ENCODE measurements around the gene AGPAT3. TPM values are rescaled to one million over a fixed set of nuclear protein-coding genes. Genes with fewer than 3 reads are reported as not detected.

The AGPAT3 gene
- total and polyA plus RNA-seq, 10 of the 15 experiments (the other 5 are each of a cell fraction or from before 2014, with no cell fraction given), result 1.2 to 110 (median 30.8) TPM

- FAIRE-seq (no peak), ATAC-seq (no peak), DNase-seq (ENCODE audit: low read depth, low spot score) (no peak)
- Histone ChIP-seq H3K9ac (ENCODE audit: control insufficient read depth, insufficient read depth, low read length) (no peak overlapping the region), H3K4me3 (no peak overlapping the region), H3K4me2 (ENCODE audit: control insufficient read depth, insufficient read depth) (no peak overlapping the region), H3K9me3 (replicated peaks; ENCODE audit: control insufficient read depth, insufficient read depth, low read length) (no peaks in the 10 kb centered on the region; the same call in 2 of the 3 replicates), H2AFZ (ENCODE audit: control insufficient read depth, low read depth, low read length) (no peak overlapping the region), H3K27me3 (replicated peaks in 1 of 2; ENCODE audit: control insufficient read depth in 2 of 2, insufficient read depth in 2 of 2, low read length in 1 of 2) (no peaks in the 10 kb centered on the region), H3K27ac (ENCODE audit: control insufficient read depth, insufficient read depth) (no peak overlapping the region), H3K79me2 (ENCODE audit: control insufficient read depth, insufficient read depth, low read length) (peaks cover 12% of the 10 kb centered on the region), H3K4me1 (ENCODE audit: control insufficient read depth, insufficient read depth, low read length) (peaks cover 33% of the 10 kb centered on the region), H3K36me3 (ENCODE audit: control insufficient read depth in 2 of 2, insufficient read depth in 2 of 2, low read length in 1 of 2) (peaks cover 4 to 17% of the 10 kb centered on the region in 2 experiments; a peak in 3 of 4 replicates), H4K20me1 (ENCODE audit: control insufficient read depth, insufficient read depth) (no peaks in the 10 kb centered on the region)
- TF ChIP-seq ZNF24 (IDR thresholded peaks at IDR 0.05) (no peak), CBFB (IDR thresholded peaks at IDR 0.05; ENCODE audit: low read depth) (no peak), SRF (IDR thresholded peaks at IDR 0.05; ENCODE audit: low read depth in 2 of 2, low read length in 2 of 2) (no peak), E4F1 (IDR thresholded peaks at IDR 0.05; ENCODE audit: borderline replicate concordance, partially characterized antibody) (no peak), ZNF274 (IDR thresholded peaks at IDR 0.05; ENCODE audit: insufficient read depth, insufficient read length) (no peak), NR2C1 (IDR thresholded peaks at IDR 0.05) (no peak), CHD4 (IDR thresholded peaks at IDR 0.05) (no peak), BCL3 (IDR thresholded peaks at IDR 0.05; ENCODE audit: borderline replicate concordance, insufficient read depth, low read depth, low read length, poor library complexity, severe bottlenecking) (no peak)
- RAD21 ChIA-PET (ENCODE audit: unreplicated experiment), result no interaction called here
- no TSS peak for BruUV-seq (replicated peaks)
- WGBS (ENCODE audit: insufficient coverage, insufficient replicate concordance, low lambda C conversion rate, missing lambda C conversion rate), result 97% methylated on average over 19 of the region's 19 CpGs
- CTCF ChIA-PET, result no interaction called here
- in situ Hi-C loops (cut with MboI), result no loop called here
- POLR2A ChIA-PET, result interaction anchor here (1.1 kb wide), 1 partner anchor 33 kb away, joined by 3 read pairs; no protein-coding TSS in a partner anchor
- intact Hi-C loops (cut with micrococcal nuclease; ENCODE audit: unreplicated experiment), result no loop called here
- SMC1A ChIA-PET (ENCODE audit: uncharacterized antibody, unreplicated experiment), result no interaction called here
Measured at GRCh38 chr21:43954896-43955295, 89.9 kb downstream of the AGPAT3 start.
